Activated CD8-positive, alpha-beta memory T cell treated with anti-CD3 and anti-CD28 coated beads for 36 hours (primary cell): ENCODE data around the gene NLRP9. TPM values are rescaled to one million over a fixed set of nuclear protein-coding genes. Genes with fewer than 3 reads are reported as not detected.

Source experiments
- CTCF ChIA-PET: fragments of 350-600 bp; sonication (Branson Sonifier 250); formaldehyde crosslinking; loops from one replicate; lab custom pipeline; 2021; ENCODE audit warnings: antibody characterized with exemption; lab: Charles Lee
- POLR2A ChIA-PET: fragments of 350-600 bp; sonication (Branson Sonifier 250); formaldehyde crosslinking; loops from one replicate; lab custom pipeline; 2021; ENCODE audit warnings: antibody characterized with exemption; lab: Charles Lee
- total RNA-seq, 2 experiments: library from RNA; stranded (reverse); gene quantifications; one replicate each; pipeline ENCODE4 v1.2.3, GENCODE V29; 2021

Gene NLRP9
- total RNA-seq, 2 experiments from 2014 or later, result not detected

GRCh38 chr19:55677572-55678028 is 60.6 kb downstream of the NLRP9 start:
- ChIA-PET CTCF (interaction anchor here (1.4 kb wide), 1 partner anchor 45 kb away, joined by 5 read pairs; no protein-coding TSS in a partner anchor), POLR2A (no interaction called here)

- ChIA-PET CTCF (interaction anchor here (1.4 kb wide), 2 partner anchors 24 to 45 kb away, joined by 5 read pairs; no protein-coding TSS in a partner anchor), POLR2A (no interaction called here)
Measured at GRCh38 chr19:55676889-55677505, 61.2 kb downstream of the NLRP9 start.

GRCh38 chr19:55676383-55676782 is 61.8 kb downstream of the NLRP9 start:
- POLR2A ChIA-PET, result no interaction called here
- CTCF ChIA-PET, result interaction anchor here (1.4 kb wide), 1 partner anchor 23 kb away, joined by 5 read pairs; no protein-coding TSS in a partner anchor

GRCh38 chr19:55675661-55676354 is 62.4 kb downstream of the NLRP9 start:
- CTCF ChIA-PET, result interaction anchor here (1.4 kb wide), 1 partner anchor 22 kb away, joined by 5 read pairs; no protein-coding TSS in a partner anchor

GRCh38 chr19:55674841-55675660 is 63.2 kb downstream of the NLRP9 start, which contains the start of gene EPN1:
TSS of gene EPN1 (plus strand) at chr19:55675226. CDS start at chr19:55678628, 3,402 bp downstream.
- ChIA-PET CTCF (no interaction called here), POLR2A (interaction anchor here (0.5 to 0.6 kb wide), 2 partner anchors 32 to 81 kb away, joined by 3 read pairs; partner anchors contain the start of gene ZNF581)

More at GRCh38 chr19:55675661-55676354, 62.4 kb downstream of the NLRP9 start:
- POLR2A ChIA-PET, result no interaction called here

GRCh38 chr19:55674459-55674840 is 63.8 kb downstream of the NLRP9 start:
- CTCF ChIA-PET, result no interaction called here
- POLR2A ChIA-PET, result interaction anchor here (0.5 to 0.6 kb wide), 2 partner anchors 31 to 80 kb away, joined by 3 read pairs; partner anchors contain the start of gene ZNF581

GRCh38 chr19:55673889-55674288 is 64.3 kb downstream of the NLRP9 start:
- POLR2A ChIA-PET, result no interaction called here
- CTCF ChIA-PET, result no interaction called here

GRCh38 chr19:55673465-55673864 is 64.7 kb downstream of the NLRP9 start:
- POLR2A ChIA-PET, result interaction anchor here (0.7 kb wide), 2 partner anchors 15 to 26 kb away, joined by 3 to 4 read pairs; partner anchors contain the start of gene CCDC106
- CTCF ChIA-PET, result no interaction called here

- CTCF ChIA-PET, result interaction anchor here (1.3 kb wide), 2 partner anchors 15 to 19 kb away, joined by 4 read pairs; no protein-coding TSS in a partner anchor
- POLR2A ChIA-PET, result no interaction called here
Measured at GRCh38 chr19:55672418-55672817, 65.8 kb downstream of the NLRP9 start.

- ChIA-PET POLR2A (interaction anchor here (0.5 to 1.0 kb wide), 2 partner anchors 11 to 14 kb away, joined by 3 to 5 read pairs; no protein-coding TSS in a partner anchor), CTCF (interaction anchor here (1.2 to 1.3 kb wide), 3 partner anchors 14 to 38 kb away, joined by 3 to 4 read pairs (median 4); no protein-coding TSS in a partner anchor)
Measured at GRCh38 chr19:55671054-55671378, 67.2 kb downstream of the NLRP9 start.

GRCh38 chr19:55670280-55671053 is 67.7 kb downstream of the NLRP9 start:
- ChIA-PET POLR2A (no interaction called here), CTCF (interaction anchor here (1.2 kb wide), 1 partner anchor 38 kb away, joined by 3 read pairs; no protein-coding TSS in a partner anchor)

GRCh38 chr19:55669418-55670279 is 68.6 kb downstream of the NLRP9 start:
- CTCF ChIA-PET, result no interaction called here
- POLR2A ChIA-PET, result no interaction called here

- CTCF ChIA-PET, result no interaction called here
- POLR2A ChIA-PET, result interaction anchor here (0.6 kb wide), 1 partner anchor 11 kb away, joined by 4 read pairs; no protein-coding TSS in a partner anchor
Measured at GRCh38 chr19:55668603-55669348, 69.4 kb downstream of the NLRP9 start.

GRCh38 chr19:55667958-55668357 is 70.2 kb downstream of the NLRP9 start:
- POLR2A ChIA-PET, result interaction anchor here (0.6 kb wide), 1 partner anchor 11 kb away, joined by 4 read pairs; no protein-coding TSS in a partner anchor
- CTCF ChIA-PET, result interaction anchor here (0.6 kb wide), 1 partner anchor 36 kb away, joined by 3 read pairs; no protein-coding TSS in a partner anchor

- POLR2A ChIA-PET, result no interaction called here
- CTCF ChIA-PET, result interaction anchor here (0.6 kb wide), 2 partner anchors 36 to 216 kb away, joined by 3 read pairs; no protein-coding TSS in a partner anchor
Measured at GRCh38 chr19:55667511-55667910, 70.7 kb downstream of the NLRP9 start.

GRCh38 chr19:55667006-55667381 is 71.2 kb downstream of the NLRP9 start:
- POLR2A ChIA-PET, result no interaction called here
- CTCF ChIA-PET, result interaction anchor here (0.6 kb wide), 1 partner anchor 215 kb away, joined by 3 read pairs; no protein-coding TSS in a partner anchor
